GM23248 (cell line): Measurements from ENCODE around the gene PREX1. TPM values are rescaled to one million over a fixed set of nuclear protein-coding genes. Genes with fewer than 3 reads are reported as not detected.

ENCODE experiments used
- DNase-seq: peaks from one replicate; pipeline ENCODE4 v3.0.0-alpha.2; 2015
- H2AFZ ChIP-seq: fragments of 200-600 bp; sonication (generic); 2 replicates; pipeline ENCODE4 v1.6.1; 2016; ENCODE audit warnings: antibody characterized with exemption
- H3F3A ChIP-seq: fragments of 200-600 bp; sonication (generic); 2 replicates; pipeline ENCODE4 v1.6.1; 2016; ENCODE audit warnings: mild to moderate bottlenecking, antibody characterized with exemption, mixed run types; ENCODE audit not compliant: insufficient read depth
- H3K27ac ChIP-seq: fragments of 200-600 bp; sonication (generic); 2 replicates; pipeline ENCODE4 v1.5.1; 2016; ENCODE audit warnings: mild to moderate bottlenecking
- H3K27me3 ChIP-seq: fragments of 200-600 bp; sonication (generic); replicated peaks from 2 replicates; pipeline ENCODE4 v1.6.1; 2016; ENCODE audit warnings: mild to moderate bottlenecking; ENCODE audit not compliant: insufficient read depth
- H3K36me3 ChIP-seq: fragments of 200-600 bp; sonication (generic); 2 replicates; pipeline ENCODE4 v1.6.1; 2016; ENCODE audit warnings: low read depth, mild to moderate bottlenecking
- H3K4me1 ChIP-seq: fragments of 200-600 bp; sonication (generic); 2 replicates; pipeline ENCODE4 v1.6.1; 2016; ENCODE audit warnings: mild to moderate bottlenecking; ENCODE audit not compliant: insufficient read depth
- H3K4me2 ChIP-seq: fragments of 200-600 bp; sonication (generic); one replicate; pipeline ENCODE4 v1.6.1; 2016; ENCODE audit warnings: mild to moderate bottlenecking; ENCODE audit not compliant: unreplicated experiment
- H3K4me3 ChIP-seq: fragments of 200-600 bp; sonication (generic); 2 replicates; pipeline ENCODE4 v1.5.1; 2016; ENCODE audit warnings: mild to moderate bottlenecking
- H3K79me2 ChIP-seq: fragments of 200-600 bp; sonication (generic); 2 replicates; pipeline ENCODE4 v1.6.1; 2016; ENCODE audit warnings: mild to moderate bottlenecking; ENCODE audit not compliant: insufficient read depth
- H3K9ac ChIP-seq: fragments of 200-600 bp; sonication (generic); 2 replicates; pipeline ENCODE4 v1.6.1; 2016; ENCODE audit warnings: mild to moderate bottlenecking
- H3K9me2 ChIP-seq: fragments of 200-600 bp; sonication (generic); 2 replicates; pipeline ENCODE4 v1.6.1; 2016; ENCODE audit warnings: mixed run types, mild to moderate bottlenecking, moderate library complexity; ENCODE audit not compliant: insufficient read depth
- H3K9me3 ChIP-seq: fragments of 200-600 bp; sonication (generic); one replicate; pipeline ENCODE4 v1.6.1; 2017; ENCODE audit warnings: low read depth
- H4K20me1 ChIP-seq: fragments of 200-600 bp; sonication (generic); 2 replicates; pipeline ENCODE4 v1.6.0; 2016; ENCODE audit not compliant: insufficient read depth
- EZH2 ChIP-seq: fragments of 200-600 bp; sonication (generic); IDR thresholded peaks from 2 replicates; pipeline ENCODE4 v1.6.1; 2018; ENCODE audit warnings: antibody characterized with exemption, mild to moderate bottlenecking; ENCODE audit not compliant: insufficient read depth, poor library complexity, severe bottlenecking
- EZH2phosphoT487 ChIP-seq: fragments of 200-600 bp; sonication (generic); IDR thresholded peaks from 2 replicates; pipeline ENCODE4 v1.6.1; 2018; ENCODE audit warnings: antibody characterized with exemption, moderate library complexity, mild to moderate bottlenecking, low read depth; ENCODE audit not compliant: insufficient read depth
- WGBS, 2 experiments: methylation state at CpG; one replicate each; pipeline ENCODE4 v1.1.6; 2015 to 2017; ENCODE audit warnings: low lambda C conversion rate in 2 of 2, low coverage in 1 of 2; ENCODE audit errors: missing lambda C conversion rate in 2 of 2; 5-methylcytosine and 5-hydroxymethylcytosine counted together
- in situ Hi-C: fragments of 300-500 bp; cut with MboI; formaldehyde crosslinking; loops from 2 replicates; pipeline ENCODE4 v1.15.0; 2020
- polyA plus RNA-seq: library from polyadenylated mRNA; unstranded; fragments of >200 nt; fragmentation: Nextera tagmentation; extraction: Ambion mirVana; gene quantifications from 2 replicates; pipeline ENCODE4 v1.2.1, GENCODE V29; 2016
- total RNA-seq: library from RNA; depleted of rRNA; stranded (reverse); fragments of >200 nt; shearing (Covaris generic); gene quantifications from 2 replicates; pipeline ENCODE4 v1.2.3, GENCODE V29; 2014

PREX1 gene
- total and polyA plus RNA-seq, 2 experiments from 2014 or later, result 0.13 to 0.65 TPM

DNA sequence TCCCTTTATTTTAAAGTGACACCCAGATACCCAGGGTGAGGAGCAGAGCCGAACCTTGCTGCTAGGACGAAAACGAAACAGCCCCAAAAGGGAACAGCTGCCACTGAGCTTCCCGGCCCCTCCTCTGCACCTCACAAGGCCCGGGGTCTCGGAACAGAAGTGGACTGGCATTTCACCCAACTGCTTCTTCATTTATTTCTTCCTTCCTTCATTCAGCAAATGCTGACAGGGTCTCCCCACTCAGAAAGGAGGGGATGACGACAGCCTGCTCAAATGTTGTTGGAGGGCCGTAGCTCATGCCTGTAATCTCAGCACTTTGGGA lies 220.3 kb downstream of the PREX1 start:
- in situ Hi-C loops, result loop anchor here (25.0 kb wide), 1 partner anchor 395 kb away; no protein-coding TSS in a partner anchor
- no peaks in the 10 kb centered on the region for H3K9me2 ChIP-seq
- H3K27me3 ChIP-seq, result peaks cover 10% of the 10 kb centered on the region

DNA sequence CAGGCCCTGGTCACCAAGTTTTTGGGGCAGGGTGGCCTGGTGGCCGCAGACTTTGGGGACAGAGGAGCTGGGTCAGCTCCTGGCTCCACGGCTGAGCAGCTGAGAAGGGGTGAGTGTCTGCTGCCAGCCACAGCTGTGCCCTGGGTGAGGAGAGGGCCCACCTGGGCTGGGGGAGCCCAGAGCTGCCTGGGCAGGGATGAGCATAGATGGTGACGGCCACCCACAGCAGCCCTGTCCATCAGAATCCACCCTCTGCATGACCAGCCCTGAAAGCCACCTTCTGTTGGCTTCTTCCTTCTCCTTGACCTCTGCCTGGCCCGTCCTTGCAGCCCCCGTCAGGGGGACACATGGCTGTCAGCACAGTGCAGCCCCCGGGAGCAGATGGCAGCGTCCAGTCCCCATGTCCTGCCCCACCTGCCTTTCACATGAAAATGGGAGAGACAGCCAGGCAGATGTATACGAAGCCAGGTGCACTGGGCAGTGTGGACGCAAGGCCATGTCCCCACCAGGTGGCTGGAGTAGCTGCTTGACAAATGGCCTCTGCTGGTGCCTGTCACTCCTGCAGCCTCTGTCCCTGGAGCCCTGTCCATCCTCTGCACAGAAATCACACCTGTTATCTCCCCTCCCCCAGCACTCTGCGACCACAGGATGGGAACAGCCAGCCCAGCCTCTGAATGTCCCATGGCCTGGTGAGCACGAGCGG lies 220.8 kb downstream of the PREX1 start:
- Histone ChIP-seq H3K4me3 (no peak overlapping the region), H3K9me3 (no peaks in the 10 kb centered on the region), H3K27ac (no peak overlapping the region), H3K36me3 (no peaks in the 10 kb centered on the region), H3K4me1 (no peaks in the 10 kb centered on the region), H2AFZ (no peak overlapping the region), H3K79me2 (no peaks in the 10 kb centered on the region), H3K9me2 (no peaks in the 10 kb centered on the region), H3K27me3 (peaks cover 13% of the 10 kb centered on the region), H3K9ac (no peak overlapping the region), H4K20me1 (no peaks in the 10 kb centered on the region), H3F3A (no peaks in the 10 kb centered on the region), H3K4me2 (no peak overlapping the region)
- no peak for TF ChIP-seq EZH2phosphoT487
- TF ChIP-seq EZH2, result no peak
- in situ Hi-C loops, result loop anchor here (25.0 kb wide), 1 partner anchor 395 kb away; no protein-coding TSS in a partner anchor
- DNase-seq, result no peak
- WGBS, 2 experiments, result 54 to 64% methylated on average over 12 of the region's 12 CpGs

More for the DNA sequence above, 220.3 kb downstream of the PREX1 start:
- no peaks in the 10 kb centered on the region for H3K36me3 ChIP-seq
- H3K4me1 ChIP-seq, result no peaks in the 10 kb centered on the region
- no peak overlapping the region for H3K4me3 ChIP-seq
- 71 to 76% methylated on average over 8 of the region's 8 CpGs for WGBS, 2 experiments
- no peaks in the 10 kb centered on the region for H3F3A ChIP-seq
- H3K4me2 ChIP-seq, result no peak overlapping the region
- TF ChIP-seq EZH2phosphoT487, result no peak
- no peak for TF ChIP-seq EZH2
- no peaks in the 10 kb centered on the region for H3K9me3 ChIP-seq
- H3K79me2 ChIP-seq, result no peaks in the 10 kb centered on the region
- H4K20me1 ChIP-seq, result no peaks in the 10 kb centered on the region
- H3K27ac ChIP-seq, result no peak overlapping the region
- no peak overlapping the region for H2AFZ ChIP-seq
- DNase-seq, result no peak
- H3K9ac ChIP-seq, result no peak overlapping the region

- H3K27me3 ChIP-seq, result peaks cover 17% of the 10 kb centered on the region
- H3K4me1 ChIP-seq, result no peaks in the 10 kb centered on the region
- H3K4me2 ChIP-seq, result no peak overlapping the region
- H3K9ac ChIP-seq, result no peak overlapping the region
- no peak overlapping the region for H2AFZ ChIP-seq
- H3K79me2 ChIP-seq, result no peaks in the 10 kb centered on the region
- TF ChIP-seq EZH2phosphoT487, result no peak
- TF ChIP-seq EZH2, result no peak
- no peaks in the 10 kb centered on the region for H3K9me3 ChIP-seq
- 49 to 53% methylated on average over 14 of the region's 14 CpGs for WGBS, 2 experiments
- H3K36me3 ChIP-seq, result no peaks in the 10 kb centered on the region
- in situ Hi-C loops, result loop anchor here (25.0 kb wide), 1 partner anchor 394 kb away; no protein-coding TSS in a partner anchor
- DNase-seq, result no peak
- no peaks in the 10 kb centered on the region for H4K20me1 ChIP-seq
- H3K9me2 ChIP-seq, result no peaks in the 10 kb centered on the region
- no peak overlapping the region for H3K4me3 ChIP-seq
- no peak overlapping the region for H3K27ac ChIP-seq
- no peaks in the 10 kb centered on the region for H3F3A ChIP-seq
Measured at GRCh38 chr20:48606172-48606840, 221.5 kb downstream of the PREX1 start.

GRCh38 chr20:48605364-48606171 lies 222.2 kb downstream of the PREX1 start:
- Histone ChIP-seq H3K4me2 (no peak overlapping the region), H3K36me3 (no peaks in the 10 kb centered on the region), H3K79me2 (no peaks in the 10 kb centered on the region), H3K9ac (no peak overlapping the region), H4K20me1 (no peaks in the 10 kb centered on the region), H3K4me1 (no peaks in the 10 kb centered on the region), H3K4me3 (no peak overlapping the region), H3K9me3 (no peaks in the 10 kb centered on the region), H2AFZ (no peak overlapping the region), H3K27me3 (peaks cover 14% of the 10 kb centered on the region), H3K9me2 (no peaks in the 10 kb centered on the region), H3F3A (no peaks in the 10 kb centered on the region), H3K27ac (no peak overlapping the region)
- DNase-seq, result no peak
- TF ChIP-seq EZH2phosphoT487 (no peak), EZH2 (no peak)
- in situ Hi-C loops, result loop anchor here (25.0 kb wide), 1 partner anchor 393 kb away; no protein-coding TSS in a partner anchor
- WGBS, 2 experiments, result 22 to 30% methylated on average over 17 of the region's 17 CpGs
